Endodermal cell (in vitro differentiated cells): ENCODE measurements around the gene SIGLEC14. TPM values are rescaled to one million over a fixed set of nuclear protein-coding genes. Genes with fewer than 3 reads are reported as not detected.
"Not testable (repeated sequence)": the region's sequence is repeated elsewhere in the genome, so short reads cannot be mapped to it uniquely, and the experiment has no call there.

Experiments used
- DNase-seq: peaks from one replicate; pipeline ENCODE4 v3.0.0-alpha.2; 2017
- H3K27ac ChIP-seq: 2 replicates; pipeline ENCODE4 v1.5.1; 2013; ENCODE audit warnings: mild to moderate bottlenecking, low read depth, low read length, moderate library complexity
- H3K27me3 ChIP-seq: 2 replicates; pipeline ENCODE4 v1.6.1; 2013; ENCODE audit warnings: mild to moderate bottlenecking, low read length, moderate library complexity; ENCODE audit not compliant: insufficient read depth, control insufficient read depth, poor library complexity, severe bottlenecking
- H3K36me3 ChIP-seq: 2 replicates; pipeline ENCODE4 v1.7.0; 2013; ENCODE audit warnings: mild to moderate bottlenecking, low read length, moderate library complexity; ENCODE audit not compliant: control insufficient read depth, insufficient read depth
- H3K4me1 ChIP-seq: one replicate; pipeline ENCODE4 v1.7.0; 2013; ENCODE audit warnings: low read length; ENCODE audit not compliant: control insufficient read depth, insufficient read depth
- H3K4me3 ChIP-seq: 2 replicates; pipeline ENCODE4 v1.5.1; 2013; ENCODE audit warnings: mild to moderate bottlenecking, low read length, moderate library complexity
- H3K9ac ChIP-seq: 2 replicates; pipeline ENCODE4 v1.6.1; 2013; ENCODE audit warnings: mild to moderate bottlenecking, low read length, moderate library complexity; ENCODE audit not compliant: poor library complexity, severe bottlenecking; ENCODE audit errors: extremely low read depth
- H3K9me3 ChIP-seq: 2 replicates; pipeline ENCODE4 v1.6.1; 2013; ENCODE audit warnings: mild to moderate bottlenecking, low read length, moderate library complexity; ENCODE audit not compliant: control insufficient read depth
- H3K27ac Mint-ChIP-seq: 2 replicates; pipeline ENCODE4 v1.8.0; 2020; ENCODE audit warnings: mixed read lengths
- H3K27me3 Mint-ChIP-seq: 2 replicates; pipeline ENCODE4 v1.8.0; 2021; ENCODE audit warnings: mild to moderate bottlenecking, mixed read lengths; ENCODE audit not compliant: insufficient read depth
- H3K36me3 Mint-ChIP-seq: 2 replicates; pipeline ENCODE4 v1.8.0; 2020; ENCODE audit warnings: low read depth, mixed read lengths
- H3K4me1 Mint-ChIP-seq: 2 replicates; pipeline ENCODE4 v1.8.0; 2020; ENCODE audit warnings: mixed read lengths
- H3K4me3 Mint-ChIP-seq: 2 replicates; pipeline ENCODE4 v1.8.0; 2020; ENCODE audit warnings: mild to moderate bottlenecking, moderate library complexity, mixed read lengths
- H3K9me3 Mint-ChIP-seq: 2 replicates; pipeline ENCODE4 v1.8.0; 2020; ENCODE audit warnings: mild to moderate bottlenecking, mixed read lengths
- WGBS, 2 experiments: methylation state at CpG; one replicate each; pipeline versions ENCODE4 v1.1.5 to v1.1.7; 2013; ENCODE audit warnings: missing lambda C conversion rate in 2 of 2, mixed read lengths in 1 of 2; ENCODE audit not compliant: insufficient coverage in 1 of 2, insufficient read length in 1 of 2; 5-methylcytosine and 5-hydroxymethylcytosine counted together
- total RNA-seq, 2 donors: library from RNA; stranded (reverse); fragmentation: NEBNext Ultra II Directional in 1 of 2; extraction: Animal tissue kit (Norgen Biotek cat#: 25700) in 1 of 2; gene quantifications; 2 replicates in 1 of 2; 3 replicates in 1 of 2; pipeline ENCODE4 v1.2.1, GENCODE V29; 2021
- TF ChIP-seq, protein P1 (sequence below): fragments of 200-600 bp; sonication (generic); conservative IDR thresholded peaks from 2 replicates; pipeline ENCODE4 v1.5.0; 2021; ENCODE audit warnings: antibody characterized with exemption, mild to moderate bottlenecking

The SIGLEC14 gene
- total RNA-seq, 2 donors from 2014 or later, result not detected

DNA sequence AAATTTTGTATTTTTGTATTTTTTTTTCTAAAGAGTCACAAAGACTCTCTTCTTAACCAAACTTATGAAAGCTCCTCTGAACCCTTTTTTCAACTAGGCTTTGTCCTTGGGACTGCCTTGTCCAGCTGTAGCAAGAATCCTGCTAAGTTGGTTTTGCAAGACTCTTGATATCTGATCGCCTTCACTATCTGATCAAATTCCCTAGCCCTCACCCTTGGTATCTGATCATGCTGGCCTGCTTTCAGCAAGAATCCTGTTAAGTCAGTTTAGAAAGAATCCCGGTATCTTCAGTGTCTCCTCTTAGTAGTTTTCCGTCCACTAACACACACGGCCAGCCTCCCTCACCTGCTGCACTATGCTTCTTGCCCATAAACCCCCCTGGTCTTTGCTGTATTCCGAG is 14.5 kb downstream of the SIGLEC14 start:
- Histone ChIP-seq H3K27ac (no peak overlapping the region), H3K9me3 (peaks cover 8% of the 10 kb centered on the region), H3K9ac (no peak overlapping the region), H3K27me3 (no peaks in the 10 kb centered on the region), H3K36me3 (no peaks in the 10 kb centered on the region), H3K4me3 (no peak overlapping the region), H3K4me1 (no peaks in the 10 kb centered on the region)
- no peaks in the 10 kb centered on the region for H3K36me3 Mint-ChIP-seq
- peaks cover 23% of the 10 kb centered on the region for H3K9me3 Mint-ChIP-seq
- H3K4me3 Mint-ChIP-seq, result no peak overlapping the region
- peaks cover 5% of the 10 kb centered on the region for H3K27me3 Mint-ChIP-seq
- 77 to 83% methylated on average over 4 to 5 of the region's 5 CpGs for WGBS, 2 experiments
- no peaks in the 10 kb centered on the region for H3K4me1 Mint-ChIP-seq
- TF ChIP-seq, protein P1, sequence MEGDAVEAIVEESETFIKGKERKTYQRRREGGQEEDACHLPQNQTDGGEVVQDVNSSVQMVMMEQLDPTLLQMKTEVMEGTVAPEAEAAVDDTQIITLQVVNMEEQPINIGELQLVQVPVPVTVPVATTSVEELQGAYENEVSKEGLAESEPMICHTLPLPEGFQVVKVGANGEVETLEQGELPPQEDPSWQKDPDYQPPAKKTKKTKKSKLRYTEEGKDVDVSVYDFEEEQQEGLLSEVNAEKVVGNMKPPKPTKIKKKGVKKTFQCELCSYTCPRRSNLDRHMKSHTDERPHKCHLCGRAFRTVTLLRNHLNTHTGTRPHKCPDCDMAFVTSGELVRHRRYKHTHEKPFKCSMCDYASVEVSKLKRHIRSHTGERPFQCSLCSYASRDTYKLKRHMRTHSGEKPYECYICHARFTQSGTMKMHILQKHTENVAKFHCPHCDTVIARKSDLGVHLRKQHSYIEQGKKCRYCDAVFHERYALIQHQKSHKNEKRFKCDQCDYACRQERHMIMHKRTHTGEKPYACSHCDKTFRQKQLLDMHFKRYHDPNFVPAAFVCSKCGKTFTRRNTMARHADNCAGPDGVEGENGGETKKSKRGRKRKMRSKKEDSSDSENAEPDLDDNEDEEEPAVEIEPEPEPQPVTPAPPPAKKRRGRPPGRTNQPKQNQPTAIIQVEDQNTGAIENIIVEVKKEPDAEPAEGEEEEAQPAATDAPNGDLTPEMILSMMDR, result no peak
- H3K27ac Mint-ChIP-seq, result no peak overlapping the region
- DNase-seq, result no peak

DNA sequence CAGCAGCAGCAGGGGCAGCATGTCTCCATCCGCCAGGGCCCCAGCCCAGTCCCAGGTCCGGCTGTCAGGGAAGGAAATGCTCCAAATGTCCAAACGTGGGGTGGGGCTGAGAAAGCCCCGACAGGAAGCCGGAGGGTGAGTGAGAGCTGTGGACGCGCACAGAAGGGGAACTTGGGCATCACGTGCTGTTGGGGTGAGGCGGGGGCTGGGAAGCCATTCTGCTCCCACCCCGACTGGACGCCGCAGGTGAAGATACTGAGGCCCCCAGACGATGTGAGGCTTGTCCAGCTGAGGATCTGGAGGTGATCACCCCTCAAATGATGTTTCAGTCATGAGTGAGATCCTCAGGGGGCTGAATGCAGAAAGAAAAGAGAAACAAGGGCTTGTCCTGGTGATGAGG is 16.3 kb downstream of the SIGLEC14 start, which contains the start of gene SIGLEC5:
TSS of gene SIGLEC5 (minus strand) at position 87 of the 400 bp plus-strand sequence. CDS start at position 21, 66 bp downstream.
- H3K27ac Mint-ChIP-seq, H3K36me3 Mint-ChIP-seq, H3K4me1 Mint-ChIP-seq, H3K27ac ChIP-seq, H3K4me3 ChIP-seq, DNase-seq, H3K9me3 ChIP-seq, H3K9me3 Mint-ChIP-seq, H3K27me3 ChIP-seq, H3K36me3 ChIP-seq, H3K9ac ChIP-seq, H3K4me1 ChIP-seq, H3K4me3 Mint-ChIP-seq: not testable (repeated sequence)
- peaks cover 12% of the 10 kb centered on the region for H3K27me3 Mint-ChIP-seq
- 70% methylated on average over 8 of the region's 13 CpGs; no CpG with 5 or more reads in 1 of the 2 experiments for WGBS, 2 experiments

DNA sequence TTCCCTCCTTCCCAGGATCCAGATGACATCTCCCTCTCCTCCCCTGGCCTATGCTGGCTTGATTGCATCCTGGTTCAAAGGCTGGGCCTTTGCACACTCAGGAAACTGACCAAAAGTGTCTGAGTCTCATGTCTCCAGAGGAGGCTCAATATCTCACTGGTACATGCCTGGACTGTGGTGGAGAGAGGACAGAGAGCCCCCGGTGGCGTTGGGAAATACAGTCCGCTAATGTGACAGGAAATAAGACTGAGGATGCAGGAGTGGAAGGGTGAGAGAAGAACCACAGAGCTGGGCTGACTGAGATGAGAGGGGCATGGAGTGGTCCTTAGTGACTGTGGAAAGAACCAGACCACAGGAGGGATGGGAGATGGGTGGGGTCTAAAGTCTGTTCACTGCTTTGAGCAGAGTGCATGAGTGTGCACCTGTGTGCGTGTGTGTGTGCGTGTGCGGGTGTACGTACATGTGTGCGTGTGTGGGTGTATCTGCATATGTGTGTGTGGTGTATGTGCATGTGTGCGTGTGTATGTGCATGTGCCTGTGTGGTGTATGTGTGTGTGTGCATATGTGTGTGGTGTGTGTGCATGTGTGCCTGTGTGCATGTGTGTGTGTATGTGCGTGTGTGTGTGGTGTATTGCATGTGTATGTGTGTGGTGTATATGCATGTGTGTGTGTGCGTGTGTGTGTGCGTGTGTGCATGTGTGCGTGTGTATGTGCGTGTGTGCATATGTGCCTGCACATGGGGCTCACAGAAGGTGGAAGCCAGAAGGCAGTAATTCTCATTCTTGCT is 18.3 kb downstream of the SIGLEC14 start:
- Histone ChIP-seq H3K4me1 (no peaks in the 10 kb centered on the region), H3K9ac (no peak overlapping the region), H3K27me3 (no peaks in the 10 kb centered on the region), H3K27ac (no peak overlapping the region), H3K36me3 (no peaks in the 10 kb centered on the region), H3K9me3 (peaks cover 6% of the 10 kb centered on the region), H3K4me3 (no peak overlapping the region)
- H3K4me3 Mint-ChIP-seq, result no peak overlapping the region
- TF ChIP-seq, protein P1, result no peak
- H3K36me3 Mint-ChIP-seq, result no peaks in the 10 kb centered on the region
- no peak overlapping the region for H3K27ac Mint-ChIP-seq
- no peak for DNase-seq
- peaks cover 18% of the 10 kb centered on the region for H3K27me3 Mint-ChIP-seq
- H3K9me3 Mint-ChIP-seq, result peaks cover 2% of the 10 kb centered on the region
- WGBS, 2 experiments, result 83 to 90% methylated on average over 2 to 14 of the region's 14 CpGs
- H3K4me1 Mint-ChIP-seq, result no peaks in the 10 kb centered on the region
